Kidney epithelial cell (primary cell): ENCODE measurements around the gene SPAG16. TPM values are rescaled to one million over a fixed set of nuclear protein-coding genes. Genes with fewer than 3 reads are reported as not detected.
A peak's percentile ranks its signal among the peaks of the same experiment; 100 is the strongest.

Experiments used
- DNase-seq: peaks from one replicate; pipeline ENCODE4 v3.0.0-alpha.2; 2010; ENCODE audit warnings: low read depth
- H3K27me3 ChIP-seq: 2 replicates; pipeline ENCODE4 v1.6.0; 2011; ENCODE audit warnings: low read length; ENCODE audit not compliant: control insufficient read depth, insufficient read depth
- H3K36me3 ChIP-seq: 2 replicates; pipeline ENCODE4 v1.5.1; 2011; ENCODE audit warnings: low read length; ENCODE audit not compliant: control insufficient read depth, insufficient read depth
- H3K4me3 ChIP-seq: 2 replicates; pipeline ENCODE4 v1.5.1; 2011; ENCODE audit warnings: low read depth, mild to moderate bottlenecking, control low read depth, low read length
- total RNA-seq: library from RNA; depleted of rRNA; stranded (reverse); fragments of >200 nt; gene quantifications from 2 replicates; pipeline ENCODE4 v1.2.3, GENCODE V29; 2015
- TF ChIP-seq, protein P1 (sequence below): IDR thresholded peaks from 2 replicates; pipeline ENCODE4 v1.5.1; 2011; ENCODE audit warnings: mild to moderate bottlenecking, moderate library complexity, low read length, control low read depth, inconsistent platforms; ENCODE audit not compliant: insufficient read depth, poor library complexity, severe bottlenecking

The SPAG16 gene
- total RNA-seq, 1 donor from 2014 or later = 16.1 TPM

DNA sequence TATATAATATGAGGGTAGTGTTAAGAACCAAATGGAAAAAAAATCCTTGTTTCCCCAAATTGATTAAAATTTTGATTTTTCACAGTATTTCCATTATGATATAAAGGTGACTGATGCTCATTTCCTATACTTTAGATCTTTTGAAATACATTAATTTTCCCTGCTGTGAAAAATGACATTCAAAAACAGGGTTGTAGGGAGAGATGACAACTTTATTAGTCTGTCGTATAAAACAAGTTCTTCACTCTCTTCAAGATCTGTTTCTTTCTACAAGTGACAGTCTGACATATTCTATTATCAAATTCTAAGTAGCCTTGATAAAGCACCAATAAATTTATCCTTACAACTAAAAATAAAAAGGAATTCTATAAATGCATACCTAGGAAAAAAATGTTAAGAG, 1081.3 kb downstream of the SPAG16 start:
- Histone ChIP-seq H3K36me3 (no peaks in the 10 kb centered on the region), H3K4me3 (no peak overlapping the region), H3K27me3 (no peaks in the 10 kb centered on the region)
- no peak for DNase-seq
- TF ChIP-seq, protein P1, sequence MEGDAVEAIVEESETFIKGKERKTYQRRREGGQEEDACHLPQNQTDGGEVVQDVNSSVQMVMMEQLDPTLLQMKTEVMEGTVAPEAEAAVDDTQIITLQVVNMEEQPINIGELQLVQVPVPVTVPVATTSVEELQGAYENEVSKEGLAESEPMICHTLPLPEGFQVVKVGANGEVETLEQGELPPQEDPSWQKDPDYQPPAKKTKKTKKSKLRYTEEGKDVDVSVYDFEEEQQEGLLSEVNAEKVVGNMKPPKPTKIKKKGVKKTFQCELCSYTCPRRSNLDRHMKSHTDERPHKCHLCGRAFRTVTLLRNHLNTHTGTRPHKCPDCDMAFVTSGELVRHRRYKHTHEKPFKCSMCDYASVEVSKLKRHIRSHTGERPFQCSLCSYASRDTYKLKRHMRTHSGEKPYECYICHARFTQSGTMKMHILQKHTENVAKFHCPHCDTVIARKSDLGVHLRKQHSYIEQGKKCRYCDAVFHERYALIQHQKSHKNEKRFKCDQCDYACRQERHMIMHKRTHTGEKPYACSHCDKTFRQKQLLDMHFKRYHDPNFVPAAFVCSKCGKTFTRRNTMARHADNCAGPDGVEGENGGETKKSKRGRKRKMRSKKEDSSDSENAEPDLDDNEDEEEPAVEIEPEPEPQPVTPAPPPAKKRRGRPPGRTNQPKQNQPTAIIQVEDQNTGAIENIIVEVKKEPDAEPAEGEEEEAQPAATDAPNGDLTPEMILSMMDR = no peak

DNA sequence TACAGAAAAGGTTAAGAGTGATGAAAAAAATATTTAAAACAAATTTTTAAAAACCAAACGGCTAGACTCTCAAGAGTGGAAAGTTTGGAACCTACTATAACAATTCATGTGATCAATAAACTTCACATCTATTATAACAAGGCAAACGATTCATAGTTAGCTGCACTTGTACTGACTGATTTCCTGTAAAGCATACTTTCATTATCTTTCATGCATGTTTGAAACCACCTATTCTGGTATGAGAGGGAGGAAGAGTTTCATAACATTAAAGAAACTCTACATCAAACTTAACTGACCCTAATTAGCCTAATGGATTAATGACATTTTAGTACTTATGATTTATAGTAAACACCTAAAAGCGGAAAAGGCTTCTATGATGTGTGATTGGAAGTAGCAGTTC, 1082.9 kb downstream of the SPAG16 start:
- no peaks in the 10 kb centered on the region for H3K36me3 ChIP-seq
- H3K4me3 ChIP-seq = no peak overlapping the region
- no peaks in the 10 kb centered on the region for H3K27me3 ChIP-seq
- no peak for DNase-seq
- TF ChIP-seq, protein P1 = no peak

DNA sequence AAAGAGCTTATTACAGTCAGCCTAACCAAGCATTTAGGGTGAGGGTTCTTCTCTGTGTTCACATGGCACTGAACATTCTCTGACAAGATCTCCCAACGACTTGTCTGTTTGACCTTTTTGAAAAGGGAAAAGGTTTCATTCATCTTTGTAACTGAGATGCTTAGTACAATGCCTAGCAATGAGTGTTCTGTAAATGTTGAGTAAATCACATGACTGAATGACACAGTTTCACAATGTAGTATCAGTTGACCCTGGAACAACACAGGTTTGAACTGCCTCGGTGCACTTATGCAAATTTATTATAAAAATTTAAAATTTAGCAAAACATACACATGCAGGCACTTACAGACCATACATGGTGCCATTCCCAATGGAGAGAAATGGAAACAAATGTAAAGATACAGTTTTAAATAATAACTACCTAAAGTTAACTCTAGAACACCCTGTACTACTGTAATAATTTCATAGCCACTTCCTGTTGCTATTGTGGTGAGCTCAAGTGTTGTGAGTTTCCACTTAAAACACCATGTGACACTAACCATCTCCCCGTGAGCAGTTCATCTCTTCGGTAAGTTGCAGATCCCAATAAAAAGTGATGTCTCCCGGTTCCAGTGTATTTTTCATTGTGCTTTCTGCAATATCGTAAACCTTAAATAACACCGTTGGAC, 1092.5 kb downstream of the SPAG16 start:
- DNase-seq = no peak
- TF ChIP-seq, protein P1 = no peak
- Histone ChIP-seq H3K4me3 (no peak overlapping the region), H3K36me3 (no peaks in the 10 kb centered on the region), H3K27me3 (no peaks in the 10 kb centered on the region)

DNA sequence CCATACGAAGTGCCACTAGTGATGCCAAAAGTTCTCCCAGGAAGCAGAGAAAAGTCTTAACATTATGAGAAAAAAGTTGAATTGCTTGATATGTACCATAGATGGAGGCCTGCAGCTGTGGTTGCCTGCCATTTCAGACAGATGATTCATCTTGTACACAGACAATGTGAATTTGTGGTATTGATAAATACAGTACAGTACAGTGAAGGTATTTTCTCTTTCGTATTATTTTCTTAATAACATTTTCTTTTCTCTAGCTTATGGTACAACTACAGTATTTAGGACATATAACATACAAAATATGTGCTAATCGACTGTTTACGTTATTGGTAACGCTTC, 1093.0 kb downstream of the SPAG16 start:
- TF ChIP-seq, protein P1 = no peak
- no peak overlapping the region for H3K4me3 ChIP-seq
- DNase-seq = no peak
- no peaks in the 10 kb centered on the region for H3K27me3 ChIP-seq
- no peaks in the 10 kb centered on the region for H3K36me3 ChIP-seq

DNA sequence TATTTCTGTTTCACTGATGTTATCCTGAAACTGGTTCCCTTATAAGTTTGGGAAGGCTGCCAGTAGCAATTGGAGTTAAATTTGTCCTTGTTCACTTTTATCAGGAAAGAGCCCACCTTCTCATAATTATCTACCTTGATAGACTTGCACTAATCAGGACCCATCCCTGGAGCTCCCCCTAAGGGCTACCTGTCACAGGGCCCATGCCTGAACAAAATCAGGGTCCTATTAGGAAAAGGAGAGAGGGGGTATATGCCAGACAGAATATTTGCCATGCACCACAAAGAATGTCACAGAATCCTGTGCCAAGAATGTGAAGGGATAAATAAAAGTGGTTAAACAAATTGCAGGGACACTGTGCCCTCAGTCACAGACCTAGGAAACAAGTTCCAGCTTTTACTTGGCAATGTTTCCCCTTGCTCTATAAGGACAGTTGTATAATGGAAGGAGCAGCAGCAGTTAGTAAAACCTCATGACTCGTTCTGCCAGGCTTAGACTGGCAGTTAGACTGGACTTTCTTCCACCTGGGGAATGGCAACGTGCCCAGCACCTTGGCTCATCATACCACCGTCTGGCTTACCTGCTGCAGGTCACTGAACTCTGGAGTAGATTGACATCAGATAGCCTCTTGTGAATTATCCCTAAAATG, 1094.3 kb downstream of the SPAG16 start:
- TF ChIP-seq, protein P1 = peak; percentile 19
- Histone ChIP-seq H3K4me3 (no peak overlapping the region), H3K27me3 (no peaks in the 10 kb centered on the region), H3K36me3 (no peaks in the 10 kb centered on the region)
- DNase-seq = peak; percentile 0

DNA sequence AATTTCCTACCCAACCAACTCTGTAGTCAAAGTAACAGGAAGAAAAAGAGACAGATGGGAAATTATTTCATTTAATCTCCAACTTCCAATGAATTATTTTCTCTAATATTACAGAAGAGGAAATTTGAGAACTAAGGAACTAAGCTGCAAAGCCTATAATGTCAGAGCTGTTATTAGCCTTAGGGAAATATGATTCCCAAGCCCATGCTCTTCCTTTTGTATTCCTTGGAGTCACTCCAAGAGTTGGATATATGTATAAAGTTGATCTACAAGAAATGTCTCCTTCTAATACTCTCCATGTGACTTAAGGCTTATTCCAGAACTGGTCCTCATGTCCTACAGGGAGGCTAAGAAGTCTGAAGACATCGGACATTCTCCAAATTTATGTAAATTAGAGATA, 1095.0 kb downstream of the SPAG16 start:
- DNase-seq = no peak
- TF ChIP-seq, protein P1 = no peak
- Histone ChIP-seq H3K27me3 (no peaks in the 10 kb centered on the region), H3K4me3 (no peak overlapping the region), H3K36me3 (no peaks in the 10 kb centered on the region)
